Fibroblast of skin of abdomen (primary cell): ENCODE data around the gene ABHD16A. TPM values are rescaled to one million over a fixed set of nuclear protein-coding genes. Genes with fewer than 3 reads are reported as not detected.

Source experiments
- DNase-seq: peaks from one replicate; pipeline ENCODE4 v3.0.0-alpha.2; 2013
- polyA plus RNA-seq, 2 experiments: library from polyadenylated mRNA; unstranded; fragments of 120-200 nt; gene quantifications; one replicate each; pipeline ENCODE4 v1.2.1, GENCODE V29; 2013; ENCODE audit not compliant: insufficient read length in 2 of 2

The ABHD16A gene
- polyA plus RNA-seq (2013, experiment 1 of 2; ENCODE audit: insufficient read length) = 28.3 TPM
- polyA plus RNA-seq (2013, experiment 2 of 2; ENCODE audit: insufficient read length) = 28.8 TPM

GRCh38 chr6:31702819-31703716 is at the start of gene ABHD16A:
TSS of gene ABHD16A (minus strand) at chr6:31703324. CDS start at chr6:31703281, 43 bp downstream.
- DNase-seq = peak; percentile 99

- DNase-seq = peak; percentile 74
Observed at GRCh38 chr6:31752739-31753319, 49.7 kb upstream of the ABHD16A start.

- no peak for DNase-seq
Observed at GRCh38 chr6:31750411-31751022, 47.4 kb upstream of the ABHD16A start.

DNA sequence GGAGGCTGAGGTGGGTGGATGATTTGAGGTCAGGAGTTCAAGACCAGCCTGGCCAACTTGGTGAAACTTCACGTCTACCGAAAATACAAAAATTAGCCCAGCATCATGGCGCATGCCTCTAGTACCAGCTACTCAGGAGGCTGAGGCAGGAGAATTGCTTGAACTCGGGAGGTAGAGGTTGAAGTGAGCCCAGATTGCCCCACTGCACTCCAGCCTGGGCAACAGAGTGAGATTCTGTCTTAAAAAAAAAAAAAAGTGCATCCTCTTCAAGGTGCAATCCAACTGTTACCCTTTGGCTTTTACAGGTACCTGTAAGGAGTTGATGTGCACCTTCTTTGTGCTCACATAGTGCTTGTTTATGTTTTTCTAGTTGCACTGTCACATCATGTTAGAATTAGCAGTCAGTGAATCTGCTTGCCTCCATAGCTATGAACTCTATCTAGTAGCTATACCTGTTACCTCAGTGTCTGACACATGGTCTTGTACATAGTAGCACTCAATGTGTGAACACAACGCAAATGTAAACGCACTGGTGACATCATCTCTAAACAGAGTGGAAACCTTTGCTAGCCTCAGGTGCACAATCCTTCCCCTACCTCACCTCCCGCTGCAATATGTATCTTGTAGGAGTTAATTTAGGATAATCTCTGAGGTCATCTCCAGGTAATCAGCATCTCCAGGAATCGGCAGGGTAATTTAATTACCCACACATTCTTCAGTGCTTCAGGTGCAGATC is 46.3 kb upstream of the ABHD16A start:
- no peak for DNase-seq

DNA sequence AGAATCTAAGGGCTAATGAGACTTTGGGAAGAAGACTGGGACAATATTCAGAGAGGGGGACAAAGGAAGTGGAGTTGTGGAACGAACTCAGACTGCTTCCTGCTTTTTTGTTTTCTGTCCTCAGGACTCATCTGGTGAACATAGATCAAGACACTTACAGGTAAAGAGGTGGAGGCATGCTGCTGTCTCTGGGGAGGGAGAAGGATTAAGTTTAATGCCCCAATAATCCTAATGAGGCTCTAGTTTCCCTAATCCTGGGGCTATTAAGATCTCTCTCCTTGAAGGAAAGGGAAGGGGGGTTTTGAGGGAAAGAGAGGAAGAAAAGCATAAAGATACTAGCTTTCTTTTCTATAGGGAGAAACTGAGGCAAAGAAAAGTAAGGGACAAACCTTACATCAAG is 41.3 kb upstream of the ABHD16A start:
- no peak for DNase-seq

GRCh38 chr6:31742894-31743293 is 39.8 kb upstream of the ABHD16A start:
- DNase-seq = no peak

DNA sequence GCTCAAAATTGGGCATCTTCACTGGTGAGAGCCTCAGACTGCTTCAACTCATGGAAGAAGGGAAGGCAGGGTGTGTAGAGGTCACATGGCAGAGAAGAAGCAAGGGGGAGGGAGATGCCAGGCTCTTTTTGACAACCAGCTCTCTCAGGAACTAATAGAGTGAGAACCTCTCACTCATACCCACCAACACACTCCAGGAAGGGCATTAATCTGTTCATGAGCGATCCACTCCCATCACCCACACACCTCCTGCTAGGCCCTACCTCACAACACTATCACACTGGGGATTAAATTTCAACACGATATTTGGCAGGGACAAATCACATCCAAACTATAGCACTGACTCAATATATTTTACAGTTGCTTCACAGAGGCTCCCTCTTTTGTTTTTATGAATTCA is 38.7 kb upstream of the ABHD16A start:
- DNase-seq = no peak

- no peak for DNase-seq
Observed at GRCh38 chr6:31740397-31741223, 37.5 kb upstream of the ABHD16A start.

- peak; percentile 99 for DNase-seq
Observed at GRCh38 chr6:31739639-31740396, 36.7 kb upstream of the ABHD16A start, which contains the start of gene MSH5. TSS of gene MSH5 (plus strand) at chr6:31740005. CDS start at chr6:31740467, 462 bp downstream.

GRCh38 chr6:31737991-31738979 is 35.2 kb upstream of the ABHD16A start:
- peak; percentile 80 for DNase-seq

DNA sequence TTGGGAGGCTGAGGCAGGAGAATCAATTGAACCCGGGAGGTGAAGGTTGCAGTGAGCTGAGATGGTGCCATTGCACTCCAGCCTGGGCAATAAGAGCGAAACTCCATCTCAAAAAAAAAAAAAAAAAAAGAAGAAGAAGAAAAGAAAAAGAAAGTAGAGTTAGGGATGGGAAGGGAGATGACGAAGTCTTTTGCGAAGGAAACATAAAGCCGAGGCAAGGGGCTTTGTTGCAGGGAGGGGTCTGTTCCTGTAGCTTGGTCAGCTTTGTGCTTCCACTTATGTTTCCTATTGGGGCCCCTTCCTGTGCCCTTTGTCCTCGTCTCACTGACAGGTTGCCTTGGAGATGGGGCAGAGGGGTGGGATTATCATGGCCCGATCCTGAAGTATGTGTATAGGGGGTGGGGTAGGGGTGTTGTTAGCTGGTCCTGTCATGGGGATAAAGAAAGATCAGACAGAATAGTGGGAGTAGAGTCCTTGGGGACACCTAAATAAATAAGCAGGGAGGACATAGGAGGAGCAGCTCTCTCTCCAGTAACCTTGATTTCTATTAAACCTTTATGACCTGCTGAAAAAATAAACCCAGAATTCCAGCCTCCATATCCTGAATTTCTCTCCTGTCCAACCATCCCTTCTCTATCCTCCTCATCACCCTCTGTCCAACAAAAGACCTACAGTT is 34.3 kb upstream of the ABHD16A start:
- DNase-seq = no peak

GRCh38 chr6:31736768-31737314 is 33.7 kb upstream of the ABHD16A start:
- DNase-seq = no peak

GRCh38 chr6:31736021-31736767 is 33.1 kb upstream of the ABHD16A start, which contains the start of gene CLIC1:
TSS of gene CLIC1 (minus strand) at chr6:31736530. CDS start at chr6:31736300, 230 bp downstream.
- DNase-seq = peak; percentile 85

DNA sequence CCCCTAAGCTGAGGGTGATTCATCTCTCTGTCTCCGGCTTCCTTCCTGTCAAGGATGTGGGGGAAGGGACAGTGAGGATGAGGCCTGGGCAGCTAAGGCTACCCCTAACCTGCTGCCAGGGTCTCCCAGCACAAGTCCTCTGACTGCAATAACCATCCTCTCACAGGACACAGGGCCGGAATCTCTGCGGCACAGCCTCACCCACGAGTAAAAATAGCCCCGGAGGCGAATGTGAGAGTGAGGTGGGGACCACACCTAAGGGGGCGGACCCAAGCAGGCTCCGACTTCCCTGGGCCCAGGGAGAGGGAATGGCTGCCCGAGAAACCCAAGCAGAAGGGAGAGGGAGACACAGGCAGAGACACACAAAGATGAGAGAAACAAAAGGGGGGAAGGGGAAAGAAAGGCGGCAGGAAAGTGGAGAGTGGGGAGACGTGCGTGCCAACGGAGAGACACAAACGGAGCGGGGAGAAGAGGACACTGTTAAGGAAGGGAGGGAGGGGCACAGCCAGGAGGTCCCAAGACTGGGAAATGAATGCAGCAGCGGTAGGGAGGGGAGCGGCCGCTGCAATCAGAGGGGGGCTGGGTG is 31.8 kb upstream of the ABHD16A start:
- DNase-seq = peak; percentile 77

DNA sequence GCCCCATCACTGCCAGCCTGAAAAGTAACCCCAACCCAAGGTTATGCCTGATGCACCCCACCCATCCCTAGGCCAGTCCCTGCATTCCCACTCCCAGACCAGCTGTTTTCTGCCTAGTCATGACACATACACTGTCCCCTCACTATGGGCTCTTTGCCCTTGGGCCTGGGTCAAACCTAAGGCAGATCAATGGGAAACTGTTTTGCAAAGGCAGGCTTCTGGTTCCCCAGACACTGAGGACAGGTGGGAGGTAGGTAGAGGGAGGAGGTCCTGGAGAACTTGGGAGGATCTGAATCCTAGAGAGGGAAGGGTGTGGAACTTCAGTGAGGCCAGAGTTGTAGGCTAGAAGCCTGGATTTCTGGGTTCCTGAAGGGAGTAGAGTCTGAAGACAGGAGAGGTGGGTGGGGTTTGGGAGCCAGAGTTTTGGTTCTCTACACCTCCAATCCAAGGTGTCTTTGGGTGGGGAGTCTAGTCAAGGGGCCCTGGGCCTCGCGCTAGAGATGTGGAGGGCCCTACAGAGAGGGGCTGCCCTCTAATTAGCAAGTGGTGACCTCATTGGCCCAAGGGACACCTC is 31.2 kb upstream of the ABHD16A start:
- DNase-seq = no peak

GRCh38 chr6:31733734-31734133 is 30.6 kb upstream of the ABHD16A start:
- DNase-seq = no peak

GRCh38 chr6:31732029-31732428 is 28.9 kb upstream of the ABHD16A start:
- DNase-seq = no peak
